ENCODE data around the gene HOXC6. TPM values are rescaled to one million over a fixed set of nuclear protein-coding genes. Genes with fewer than 3 reads are reported as not detected.
A peak's percentile ranks its signal among the peaks of the same experiment; 100 is the strongest.

Gene HOXC6
- total and polyA plus RNA-seq, 2 of the 13 experiments (the other 11 are each of a cell fraction or from before 2014, with no cell fraction given) = not detected

DNA sequence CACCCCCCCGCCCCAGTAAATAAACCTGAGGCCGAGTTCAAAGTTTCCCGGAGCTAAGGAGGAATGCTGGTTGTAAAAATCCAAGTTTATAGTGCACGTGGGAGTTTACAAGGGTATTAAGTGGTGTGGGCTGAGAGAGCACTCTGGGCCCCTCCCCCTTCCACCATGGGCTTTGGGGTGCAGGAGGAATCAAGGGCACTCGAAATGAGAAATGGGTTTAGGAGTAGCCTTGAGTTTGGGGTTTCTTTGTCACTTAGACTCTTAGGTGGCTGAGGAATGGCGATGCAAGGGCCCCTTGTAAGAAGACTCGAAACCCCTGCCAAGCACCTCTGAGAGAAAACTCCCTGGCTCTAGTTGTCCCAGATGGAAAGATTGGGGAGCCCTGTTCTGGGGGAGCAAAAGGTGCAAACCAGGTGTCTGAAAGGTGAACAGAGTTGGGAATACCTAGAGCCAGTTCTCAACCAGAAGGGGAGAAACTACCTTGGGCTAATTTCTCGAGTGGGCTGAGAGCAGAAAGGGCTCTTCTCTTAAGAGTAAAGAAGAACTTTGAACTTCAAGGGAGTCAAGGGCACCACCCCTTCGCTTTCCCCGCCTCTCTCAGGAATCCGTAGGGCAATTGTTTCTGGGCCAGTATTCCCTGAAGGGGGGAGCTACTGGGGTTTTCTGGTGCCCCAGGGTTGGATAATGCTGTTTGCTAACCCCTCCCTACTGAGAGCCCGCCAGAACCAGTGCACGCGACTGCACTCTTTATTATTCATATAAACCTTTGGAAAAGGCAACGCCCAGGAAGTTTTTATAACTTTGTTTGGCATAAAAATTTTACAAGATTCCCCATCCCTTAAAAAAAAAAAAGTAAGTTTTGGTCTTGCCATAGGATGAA is 49.5 kb upstream of the HOXC6 start:
- DNase-seq (ENCODE audit: low spot score) = peak; percentile 14
- H4K20me1 ChIP-seq (ENCODE audit: insufficient read depth, low read length) = no peaks in the 10 kb centered on the region
- H3K27me3 ChIP-seq (ENCODE audit: control insufficient read depth in 1 of 2, insufficient read depth in 2 of 2, low read length in 2 of 2) = peaks cover 5 to 88% of the 10 kb centered on the region in 2 experiments
- no TSS peak for BruUV-seq (replicated peaks)
- H2AFZ ChIP-seq (ENCODE audit: low read length) = no peak overlapping the region
- no peak overlapping the region for H3K9ac ChIP-seq (ENCODE audit: insufficient read depth, low read depth, low read length)
- POLR2A ChIA-PET = interaction anchor here (1.2 to 1.5 kb wide), 2 partner anchors 10 to 180 kb away, joined by 3 to 5 read pairs; no protein-coding TSS in a partner anchor
- no peaks in the 10 kb centered on the region for H3K9me3 ChIP-seq (ENCODE audit: low read length)
- intact Hi-C loops (cut with micrococcal nuclease; ENCODE audit: unreplicated experiment) (no loop called here), in situ Hi-C loops (cut with HindIII; ENCODE audit: extremely low pct_ligation_motif_present, low pct_unique_long_range_greater_than_20kb) (no loop called here)
- H3K4me3 ChIP-seq (replicated peaks in 1 of 3; ENCODE audit: insufficient read depth in 1 of 3, low read depth in 2 of 3, low read length in 3 of 3) = peak overlapping the region in 2 of 3 experiments; percentile 47 to 68; a peak in 2 of 6 replicates
- TF ChIP-seq ZNF768 (CRISPR knock-in tag; IDR thresholded peaks at IDR 0.05) (no peak), ZNF333 (CRISPR knock-in tag; IDR thresholded peaks at IDR 0.05; ENCODE audit: borderline replicate concordance) (no peak), SOX13 (IDR thresholded peaks at IDR 0.05) (no peak), SOX13 (CRISPR knock-in tag; conservative IDR thresholded peaks at IDR 0.05 in 1 of 2, IDR thresholded peaks at IDR 0.05 in 1 of 2) (peak in 1 of 2 experiments; percentile 13; a peak in 1 of 4 replicates), ERF (CRISPR knock-in tag; IDR thresholded peaks at IDR 0.05) (no peak), THAP11 (CRISPR knock-in tag; IDR thresholded peaks at IDR 0.05) (no peak)
- TF ChIP-seq, protein P1, sequence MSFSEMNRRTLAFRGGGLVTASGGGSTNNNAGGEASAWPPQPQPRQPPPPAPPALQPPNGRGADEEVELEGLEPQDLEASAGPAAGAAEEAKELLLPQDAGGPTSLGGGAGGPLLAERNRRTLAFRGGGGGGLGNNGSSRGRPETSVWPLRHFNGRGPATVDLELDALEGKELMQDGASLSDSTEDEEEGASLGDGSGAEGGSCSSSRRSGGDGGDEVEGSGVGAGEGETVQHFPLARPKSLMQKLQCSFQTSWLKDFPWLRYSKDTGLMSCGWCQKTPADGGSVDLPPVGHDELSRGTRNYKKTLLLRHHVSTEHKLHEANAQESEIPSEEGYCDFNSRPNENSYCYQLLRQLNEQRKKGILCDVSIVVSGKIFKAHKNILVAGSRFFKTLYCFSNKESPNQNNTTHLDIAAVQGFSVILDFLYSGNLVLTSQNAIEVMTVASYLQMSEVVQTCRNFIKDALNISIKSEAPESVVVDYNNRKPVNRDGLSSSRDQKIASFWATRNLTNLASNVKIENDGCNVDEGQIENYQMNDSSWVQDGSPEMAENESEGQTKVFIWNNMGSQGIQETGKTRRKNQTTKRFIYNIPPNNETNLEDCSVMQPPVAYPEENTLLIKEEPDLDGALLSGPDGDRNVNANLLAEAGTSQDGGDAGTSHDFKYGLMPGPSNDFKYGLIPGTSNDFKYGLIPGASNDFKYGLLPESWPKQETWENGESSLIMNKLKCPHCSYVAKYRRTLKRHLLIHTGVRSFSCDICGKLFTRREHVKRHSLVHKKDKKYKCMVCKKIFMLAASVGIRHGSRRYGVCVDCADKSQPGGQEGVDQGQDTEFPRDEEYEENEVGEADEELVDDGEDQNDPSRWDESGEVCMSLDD (CRISPR knock-in tag; IDR thresholded peaks at IDR 0.05; ENCODE audit: borderline replicate concordance) = peak; percentile 58; the same call in 1 of the 2 replicates
- TF ChIP-seq, protein P2, sequence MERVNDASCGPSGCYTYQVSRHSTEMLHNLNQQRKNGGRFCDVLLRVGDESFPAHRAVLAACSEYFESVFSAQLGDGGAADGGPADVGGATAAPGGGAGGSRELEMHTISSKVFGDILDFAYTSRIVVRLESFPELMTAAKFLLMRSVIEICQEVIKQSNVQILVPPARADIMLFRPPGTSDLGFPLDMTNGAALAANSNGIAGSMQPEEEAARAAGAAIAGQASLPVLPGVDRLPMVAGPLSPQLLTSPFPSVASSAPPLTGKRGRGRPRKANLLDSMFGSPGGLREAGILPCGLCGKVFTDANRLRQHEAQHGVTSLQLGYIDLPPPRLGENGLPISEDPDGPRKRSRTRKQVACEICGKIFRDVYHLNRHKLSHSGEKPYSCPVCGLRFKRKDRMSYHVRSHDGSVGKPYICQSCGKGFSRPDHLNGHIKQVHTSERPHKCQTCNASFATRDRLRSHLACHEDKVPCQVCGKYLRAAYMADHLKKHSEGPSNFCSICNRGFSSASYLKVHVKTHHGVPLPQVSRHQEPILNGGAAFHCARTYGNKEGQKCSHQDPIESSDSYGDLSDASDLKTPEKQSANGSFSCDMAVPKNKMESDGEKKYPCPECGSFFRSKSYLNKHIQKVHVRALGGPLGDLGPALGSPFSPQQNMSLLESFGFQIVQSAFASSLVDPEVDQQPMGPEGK (CRISPR knock-in tag; IDR thresholded peaks at IDR 0.05) = 0 out of 2 replicates have a peak, but pooled peaks have one; percentile 23
- H3K4me1 ChIP-seq (ENCODE audit: insufficient read depth, low read length) = peaks cover 42% of the 10 kb centered on the region
- no peak for ATAC-seq
- no peak overlapping the region for H3K27ac ChIP-seq (ENCODE audit: extremely low read length, insufficient read depth, low read length)
- H3K4me2 ChIP-seq (ENCODE audit: low read depth, low read length) = peak overlapping the region; percentile 92
- CTCF ChIA-PET (ENCODE audit: low intra/inter-chr PET ratio, low total read pairs) = no interaction called here
- FAIRE-seq = no peak
- 16% methylated on average over 12 of the region's 15 CpGs for WGBS (ENCODE audit: low lambda C conversion rate)
- H3K79me2 ChIP-seq (ENCODE audit: insufficient read depth, low read length) = no peaks in the 10 kb centered on the region
- no peaks in the 10 kb centered on the region for H3K36me3 ChIP-seq (replicated peaks in 1 of 2; ENCODE audit: control insufficient read depth in 1 of 2, insufficient read depth in 2 of 2, low read length in 2 of 2)

Data from HepG2 (cell line).